ENCODE results near the gene TTC39A. TPM values are rescaled to one million over a fixed set of nuclear protein-coding genes. Genes with fewer than 3 reads are reported as not detected.

Gene TTC39A
- polyA plus RNA-seq (2013, experiment 1 of 2; ENCODE audit: insufficient read length): 0.73 TPM
- 0.48 TPM for polyA plus RNA-seq (2013, experiment 2 of 2; ENCODE audit: insufficient read length)

DNA sequence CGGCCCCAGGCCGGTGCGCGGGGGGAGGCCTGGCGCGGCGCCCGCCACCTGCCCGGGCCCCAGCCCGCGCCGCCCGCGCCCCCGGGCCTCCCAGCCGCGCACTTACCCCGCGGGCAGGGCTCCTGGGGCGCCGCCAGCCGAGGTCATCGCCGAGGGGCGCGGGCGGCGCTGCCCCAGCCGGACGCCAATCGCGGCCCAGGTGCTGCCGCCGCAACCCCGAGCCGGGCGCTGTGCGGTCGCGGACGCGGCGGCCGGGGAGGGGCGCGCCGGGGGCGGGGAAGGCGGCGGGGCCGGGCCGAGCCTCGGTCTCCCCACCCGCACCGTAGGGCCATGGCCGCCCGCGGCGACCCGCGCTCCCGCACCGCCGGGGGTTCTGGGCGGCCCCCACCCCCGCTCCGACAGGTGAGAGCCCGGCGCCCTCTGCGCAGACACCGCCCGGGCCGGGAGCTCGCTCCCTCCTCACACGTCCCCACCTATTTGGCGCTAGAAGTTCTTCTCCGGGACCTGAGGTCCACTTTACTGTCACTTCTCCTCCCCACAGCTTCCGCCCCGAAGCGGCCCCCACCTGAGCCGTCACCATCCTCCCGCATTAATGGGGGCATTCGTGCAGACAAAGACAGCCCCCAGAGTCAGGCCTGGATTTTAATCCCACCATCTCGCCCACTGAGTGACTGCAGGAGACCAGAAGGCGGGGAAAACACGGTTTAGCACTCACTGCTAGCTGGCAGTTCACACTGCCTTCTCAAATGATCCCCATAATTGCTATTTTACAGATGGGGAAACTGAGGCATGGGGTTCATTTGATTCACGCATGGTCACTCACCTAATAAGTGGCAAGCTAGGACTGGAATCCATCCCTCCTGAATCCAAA lies at the start of gene TTC39A:
Gene TTC39A (minus strand): TSS at position 232 of the 871 bp plus-strand sequence. CDS start 85 bp downstream, at position 147.
- no peak for DNase-seq

DNA sequence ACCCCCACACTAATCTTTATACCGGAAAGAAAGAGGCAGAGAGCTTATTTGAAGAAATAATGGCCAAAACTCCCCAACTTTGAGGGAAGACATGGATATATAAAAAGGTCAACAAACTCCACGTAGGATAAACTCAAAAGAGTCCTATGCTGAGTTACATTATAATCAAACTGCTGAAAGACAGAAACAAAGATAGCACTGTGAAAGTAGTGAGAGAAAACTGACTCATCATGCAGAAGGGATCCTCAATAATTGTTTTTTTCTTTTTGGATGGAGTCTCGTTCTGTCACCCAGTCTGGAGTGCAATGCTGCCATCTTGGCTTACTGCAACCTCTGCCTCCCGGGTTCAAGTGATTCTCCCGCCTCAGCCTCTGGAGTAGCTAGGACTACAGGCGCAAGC lies 48.5 kb upstream of the TTC39A start:
- no peak for DNase-seq

- DNase-seq: peak; percentile 22
Observed at GRCh38 chr1:51373898-51374297, 43.5 kb upstream of the TTC39A start.

DNA sequence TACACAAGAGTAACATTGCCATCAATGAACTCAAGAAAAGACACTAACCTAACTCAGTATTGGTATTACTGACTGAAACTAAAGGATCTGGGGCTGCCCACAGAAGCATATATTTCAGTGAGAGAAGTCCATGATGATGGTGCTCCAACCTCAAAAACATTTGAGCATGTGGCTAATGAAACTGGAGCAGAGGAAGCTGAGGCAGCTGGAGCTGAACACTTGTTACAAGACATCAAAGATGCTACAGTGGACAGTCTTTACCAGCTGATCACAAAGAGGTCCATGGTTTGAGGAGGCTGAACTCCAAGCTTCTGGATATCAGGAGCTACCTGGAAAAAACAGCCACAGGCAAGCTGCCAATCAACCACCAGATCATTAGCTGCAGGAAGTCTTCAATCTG lies 42.2 kb upstream of the TTC39A start:
- DNase-seq: no peak

DNA sequence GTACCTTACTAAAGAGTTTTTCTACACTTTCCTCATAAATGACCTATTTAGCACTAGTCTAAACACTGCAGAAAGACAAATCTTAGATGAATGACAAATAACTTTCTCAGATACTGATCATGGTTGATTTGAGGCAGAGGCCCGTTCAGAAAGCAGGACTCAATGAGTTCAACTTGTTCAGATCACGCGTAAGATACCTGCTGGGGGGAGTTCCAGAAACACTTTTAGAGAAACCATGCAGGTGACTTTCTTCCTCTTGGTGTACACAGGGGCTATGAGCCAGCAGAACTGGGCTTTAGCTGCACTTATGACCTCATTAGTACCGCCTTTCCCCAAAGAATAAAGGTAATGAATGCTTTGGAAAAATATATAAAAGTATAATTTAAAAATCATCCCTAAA lies 38.8 kb upstream of the TTC39A start:
- no peak for DNase-seq

- DNase-seq: no peak
Observed at GRCh38 chr1:51365774-51366173, 35.4 kb upstream of the TTC39A start.

DNA sequence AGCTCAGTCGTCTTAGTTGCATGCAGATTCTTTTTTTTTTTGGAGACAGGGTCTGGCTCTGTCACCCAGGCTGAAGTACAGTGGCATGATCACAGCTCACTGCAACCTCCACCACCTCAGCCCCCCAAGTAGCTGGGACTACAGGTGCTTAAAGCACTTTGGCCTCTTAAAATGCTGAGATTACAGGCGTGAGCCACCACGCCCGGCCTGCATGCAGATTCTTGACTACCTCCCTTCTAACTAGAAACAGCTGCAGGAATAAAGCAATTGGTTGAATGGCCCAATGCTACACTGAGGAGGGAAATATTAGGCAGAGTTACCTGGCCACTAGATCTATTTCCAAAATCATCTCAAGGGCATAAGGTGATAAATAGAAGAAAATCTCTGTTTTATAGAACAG lies 29.5 kb upstream of the TTC39A start:
- DNase-seq: no peak

GRCh38 chr1:51355382-51355781 lies 25.0 kb upstream of the TTC39A start:
- DNase-seq: no peak

DNA sequence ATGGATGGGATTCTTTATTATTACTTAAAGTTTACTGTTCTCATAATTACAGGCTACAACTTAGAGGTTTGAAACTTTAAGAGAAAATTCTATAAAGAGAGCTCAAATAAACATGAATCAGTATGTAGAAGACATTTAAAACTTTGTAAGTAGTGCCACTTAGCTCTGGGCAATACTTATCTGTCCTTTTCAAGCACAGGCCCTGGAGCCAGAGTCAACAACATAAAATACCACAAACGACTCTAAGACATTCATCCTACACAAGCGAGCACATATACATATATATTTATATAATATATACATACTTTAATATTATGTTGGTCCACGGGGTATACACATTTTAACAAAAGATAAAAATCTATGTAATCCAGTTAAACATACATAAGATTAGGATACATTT lies 24.1 kb upstream of the TTC39A start:
- DNase-seq: no peak

DNA sequence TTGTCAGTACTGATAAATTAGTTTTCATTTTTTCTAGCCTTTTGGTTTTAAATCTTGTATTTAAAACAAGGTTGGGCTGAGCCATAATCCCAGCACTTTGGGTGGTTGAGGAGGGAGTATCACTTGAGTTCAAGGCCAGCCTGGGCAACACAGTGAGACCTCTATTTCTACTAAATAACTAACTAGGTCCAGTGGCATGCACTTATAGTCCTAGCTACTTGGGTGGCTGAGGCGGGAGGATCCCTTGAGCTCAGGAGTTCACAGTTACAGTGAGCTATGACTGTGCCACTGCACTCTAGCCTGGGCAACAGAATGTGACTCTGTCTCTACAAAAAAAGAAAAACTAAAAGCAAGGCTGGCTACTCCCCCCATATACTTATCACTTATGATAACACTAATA lies 21.5 kb upstream of the TTC39A start:
- no peak for DNase-seq

DNA sequence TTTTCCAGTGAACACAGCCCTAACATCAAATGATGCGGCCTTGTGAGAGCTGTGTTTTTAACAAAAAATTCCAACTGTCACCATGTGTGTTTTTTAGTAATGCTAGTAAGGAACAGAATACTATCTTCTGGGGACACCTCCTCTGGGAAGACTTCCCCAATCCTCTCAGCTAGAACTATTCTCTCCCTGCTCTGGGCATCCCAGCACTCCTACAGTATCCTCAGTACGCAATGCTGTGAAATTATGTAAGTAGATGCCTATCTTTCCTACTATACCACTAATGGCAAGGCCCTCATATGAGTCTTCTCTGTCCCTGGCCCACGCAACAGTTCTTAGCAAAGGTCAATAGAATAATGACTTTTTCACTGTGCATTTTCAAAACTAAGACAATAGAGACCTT lies 19.5 kb upstream of the TTC39A start:
- no peak for DNase-seq

DNA sequence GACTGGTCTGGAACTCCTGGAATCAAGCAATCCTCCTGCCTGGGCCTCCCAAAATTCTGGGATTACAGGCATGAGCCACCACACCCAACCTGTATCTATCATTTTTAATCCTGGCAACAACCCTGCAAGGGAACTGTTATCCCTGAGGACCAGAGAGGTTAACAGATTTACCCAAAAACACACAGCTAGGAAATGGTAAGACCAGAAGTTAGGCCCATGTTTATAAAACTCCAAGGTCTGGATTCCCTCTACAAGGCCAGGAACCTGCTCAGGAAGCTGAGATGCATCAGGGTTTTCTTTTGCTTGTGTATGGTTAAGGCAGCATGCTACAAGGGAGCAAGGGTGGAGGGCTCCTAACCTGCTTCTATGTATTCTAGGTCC lies 17.8 kb upstream of the TTC39A start:
- no peak for DNase-seq

- no peak for DNase-seq
Observed at GRCh38 chr1:51347398-51348146, 17.2 kb upstream of the TTC39A start.

DNA sequence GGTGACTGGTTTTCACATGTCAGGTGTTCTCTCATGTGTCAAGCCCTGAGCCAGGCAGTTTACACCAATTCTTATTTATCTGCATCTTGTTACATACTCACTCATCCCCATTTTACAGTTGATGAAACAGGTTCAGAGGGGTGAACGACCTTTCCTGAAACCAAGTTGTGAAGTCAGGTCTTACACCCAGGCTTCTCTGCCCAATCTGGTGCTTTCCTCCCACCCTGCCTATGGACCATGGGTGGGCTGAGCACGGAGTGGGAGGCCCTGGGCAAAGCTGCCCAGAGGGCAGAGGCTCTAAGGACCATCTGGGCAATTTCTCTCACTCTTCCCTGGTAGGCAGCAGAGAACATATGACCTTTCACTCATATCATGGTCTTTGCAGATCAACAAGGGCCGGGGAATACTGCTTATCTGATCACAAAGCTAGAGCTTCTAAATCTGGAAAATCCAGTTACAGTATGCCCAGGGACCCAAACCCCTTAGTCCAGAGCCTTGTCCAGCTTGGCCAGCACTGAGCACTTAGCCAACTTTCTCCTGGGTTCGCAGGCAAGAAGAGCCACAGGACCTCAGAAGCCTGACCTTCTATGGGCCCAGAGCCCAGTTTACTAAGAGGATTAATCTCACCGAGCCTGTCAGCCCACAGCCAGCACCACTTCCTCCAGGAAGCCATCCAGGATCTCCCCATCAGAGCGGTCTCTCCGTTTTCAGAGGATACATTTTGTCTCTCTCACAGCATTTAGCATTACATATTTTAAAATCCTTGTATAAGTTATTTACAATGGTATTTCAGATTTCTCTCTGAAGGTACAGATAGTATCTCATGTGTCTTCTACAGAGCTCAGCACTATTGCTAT lies 16.0 kb upstream of the TTC39A start:
- no peak for DNase-seq

GRCh38 chr1:51345300-51345687 lies 14.9 kb upstream of the TTC39A start:
- no peak for DNase-seq

GRCh38 chr1:51344602-51345299 lies 14.4 kb upstream of the TTC39A start:
- no peak for DNase-seq

GRCh38 chr1:51344276-51344601 lies 13.9 kb upstream of the TTC39A start:
- DNase-seq: no peak

- no peak for DNase-seq
Observed at GRCh38 chr1:51343624-51344023, 13.3 kb upstream of the TTC39A start.

GRCh38 chr1:51342591-51343206 lies 12.3 kb upstream of the TTC39A start:
- no peak for DNase-seq

- DNase-seq: no peak
Observed at GRCh38 chr1:51341876-51342496, 11.6 kb upstream of the TTC39A start.

GRCh38 chr1:51340380-51340779 lies 10.0 kb upstream of the TTC39A start:
- no peak for DNase-seq

Data from fibroblast of skin of back (primary cell).